Choroid plexus epithelial cell (primary cell): ENCODE measurements around the gene UCHL1.

Experiments
- DNase-seq: peaks from one replicate; pipeline ENCODE4 v3.0.0-alpha.2; 2010; ENCODE audit warnings: low read depth
- H3K4me3 ChIP-seq: 2 replicates; pipeline ENCODE4 v1.5.1; 2011; ENCODE audit warnings: low read depth, mild to moderate bottlenecking, control low read depth, low read length, moderate library complexity
- TF ChIP-seq, protein P1 (sequence below): conservative IDR thresholded peaks from 2 replicates; pipeline ENCODE4 v1.5.1; 2011; ENCODE audit warnings: low read depth, mild to moderate bottlenecking, control low read depth, inconsistent platforms, low read length, moderate library complexity

The UCHL1 gene

DNA sequence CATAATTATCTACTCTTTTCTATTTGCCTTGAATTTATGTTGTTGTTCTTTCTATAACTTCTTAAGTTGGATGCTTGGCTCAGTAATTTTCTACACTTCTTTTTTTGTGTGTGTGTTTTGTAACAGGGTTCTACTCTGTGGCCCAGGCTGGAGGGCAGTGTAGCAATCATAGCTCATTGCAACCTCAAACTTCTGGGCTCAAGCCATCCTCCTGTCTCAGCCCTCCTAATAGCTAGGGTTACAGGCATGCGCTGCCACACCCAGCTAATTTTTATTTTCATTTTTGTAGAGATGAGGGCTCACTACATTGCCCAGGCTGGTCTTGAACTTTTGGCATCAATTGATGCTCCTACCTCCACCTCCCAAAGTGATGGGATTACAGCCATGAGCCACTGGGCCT is 20.7 kb upstream of the UCHL1 start:
- TF ChIP-seq, protein P1, sequence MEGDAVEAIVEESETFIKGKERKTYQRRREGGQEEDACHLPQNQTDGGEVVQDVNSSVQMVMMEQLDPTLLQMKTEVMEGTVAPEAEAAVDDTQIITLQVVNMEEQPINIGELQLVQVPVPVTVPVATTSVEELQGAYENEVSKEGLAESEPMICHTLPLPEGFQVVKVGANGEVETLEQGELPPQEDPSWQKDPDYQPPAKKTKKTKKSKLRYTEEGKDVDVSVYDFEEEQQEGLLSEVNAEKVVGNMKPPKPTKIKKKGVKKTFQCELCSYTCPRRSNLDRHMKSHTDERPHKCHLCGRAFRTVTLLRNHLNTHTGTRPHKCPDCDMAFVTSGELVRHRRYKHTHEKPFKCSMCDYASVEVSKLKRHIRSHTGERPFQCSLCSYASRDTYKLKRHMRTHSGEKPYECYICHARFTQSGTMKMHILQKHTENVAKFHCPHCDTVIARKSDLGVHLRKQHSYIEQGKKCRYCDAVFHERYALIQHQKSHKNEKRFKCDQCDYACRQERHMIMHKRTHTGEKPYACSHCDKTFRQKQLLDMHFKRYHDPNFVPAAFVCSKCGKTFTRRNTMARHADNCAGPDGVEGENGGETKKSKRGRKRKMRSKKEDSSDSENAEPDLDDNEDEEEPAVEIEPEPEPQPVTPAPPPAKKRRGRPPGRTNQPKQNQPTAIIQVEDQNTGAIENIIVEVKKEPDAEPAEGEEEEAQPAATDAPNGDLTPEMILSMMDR, result no peak
- DNase-seq, result no peak
- H3K4me3 ChIP-seq, result no peak overlapping the region

DNA sequence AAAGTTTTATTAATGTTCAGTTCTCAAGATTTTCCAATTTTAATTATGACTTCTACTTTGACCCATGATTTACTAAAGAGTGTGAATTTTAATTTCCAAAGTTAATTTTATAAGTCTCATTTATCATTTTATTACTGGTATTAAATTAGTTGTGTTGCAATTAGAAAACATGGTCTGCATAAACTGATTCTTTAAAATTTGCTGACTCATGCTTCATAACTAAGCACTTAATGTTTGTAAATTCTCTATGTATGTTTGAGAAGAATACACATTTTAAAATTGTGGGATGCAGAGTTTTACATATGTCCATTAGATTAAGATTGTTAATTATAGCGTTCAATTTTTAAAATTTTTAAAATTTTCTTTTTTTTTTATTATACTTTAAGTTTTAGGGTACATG is 20.2 kb upstream of the UCHL1 start:
- no peak overlapping the region for H3K4me3 ChIP-seq
- TF ChIP-seq, protein P1, result no peak
- no peak for DNase-seq

DNA sequence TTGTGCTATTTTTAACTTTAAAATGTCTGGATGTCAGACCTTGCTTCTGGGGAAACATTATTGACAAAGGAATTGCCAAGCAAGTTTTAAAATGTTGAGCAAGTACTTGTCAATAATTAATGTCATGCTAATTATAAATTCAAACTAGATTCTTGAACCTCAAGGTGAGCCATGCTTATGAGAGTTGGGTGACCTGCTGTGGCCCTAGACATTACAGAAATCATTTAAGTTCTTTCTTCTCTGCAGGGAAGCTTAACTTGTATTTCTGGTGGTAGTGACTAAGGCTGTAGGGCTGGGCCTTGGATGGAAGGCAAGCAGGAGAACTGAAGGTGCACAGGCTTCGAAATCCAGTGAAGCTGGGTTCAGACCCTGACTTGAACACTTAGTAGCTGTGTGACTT is 14.8 kb upstream of the UCHL1 start:
- peak; percentile 10 for DNase-seq
- H3K4me3 ChIP-seq, result no peak overlapping the region
- TF ChIP-seq, protein P1, result no peak

DNA sequence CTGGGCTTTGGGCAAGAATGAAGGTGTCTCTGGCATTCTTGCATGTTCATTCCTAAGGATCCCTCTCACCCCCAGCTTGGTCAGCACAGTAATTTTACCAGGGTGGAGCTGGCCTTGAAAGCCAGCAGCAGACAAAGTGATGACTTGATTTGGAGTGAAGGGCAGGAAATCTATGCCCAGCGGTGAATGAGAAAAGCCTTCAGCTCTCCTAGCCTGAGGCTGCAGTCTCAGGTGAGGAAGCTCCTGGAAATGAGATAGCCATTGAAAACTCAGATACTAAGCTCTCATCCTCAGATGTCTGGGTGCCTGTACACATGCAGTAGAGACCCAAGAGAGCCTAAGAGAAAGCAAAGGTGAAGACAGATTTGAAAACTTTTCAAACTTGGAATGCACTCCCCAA is 10.7 kb upstream of the UCHL1 start:
- DNase-seq, result no peak
- no peak overlapping the region for H3K4me3 ChIP-seq
- TF ChIP-seq, protein P1, result no peak

DNA sequence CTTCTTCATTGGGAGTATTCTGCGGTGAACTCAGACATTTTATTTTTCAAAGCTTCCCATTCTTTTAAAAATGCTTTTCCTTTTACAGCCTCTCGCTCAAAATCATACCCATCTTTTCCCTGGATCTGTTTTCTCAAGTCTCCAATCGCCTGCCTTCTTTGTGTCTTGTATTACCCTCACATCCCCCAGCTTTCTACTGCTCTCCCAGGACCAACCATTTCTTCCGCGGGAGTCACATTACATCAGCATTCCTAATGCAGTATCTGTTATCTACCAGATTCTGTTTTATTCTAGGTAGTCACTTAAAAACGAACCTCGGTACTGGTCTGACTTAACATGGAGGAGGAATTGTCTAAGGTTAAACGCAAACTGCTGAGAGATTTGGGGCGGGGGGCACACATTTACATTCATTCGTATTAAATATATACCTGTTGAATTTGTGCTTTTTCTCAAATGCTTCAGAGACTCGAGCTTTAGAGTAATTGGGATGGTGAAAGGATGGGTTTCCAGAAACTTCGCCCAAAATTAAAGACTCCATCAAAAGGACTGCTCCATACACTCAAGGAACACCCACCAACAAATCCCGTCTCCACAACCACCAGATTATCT is 493 bp upstream of the UCHL1 start:
- peak; percentile 76 for DNase-seq
- TF ChIP-seq, protein P1, result no peak
- peak overlapping the region; percentile 88 for H3K4me3 ChIP-seq

DNA sequence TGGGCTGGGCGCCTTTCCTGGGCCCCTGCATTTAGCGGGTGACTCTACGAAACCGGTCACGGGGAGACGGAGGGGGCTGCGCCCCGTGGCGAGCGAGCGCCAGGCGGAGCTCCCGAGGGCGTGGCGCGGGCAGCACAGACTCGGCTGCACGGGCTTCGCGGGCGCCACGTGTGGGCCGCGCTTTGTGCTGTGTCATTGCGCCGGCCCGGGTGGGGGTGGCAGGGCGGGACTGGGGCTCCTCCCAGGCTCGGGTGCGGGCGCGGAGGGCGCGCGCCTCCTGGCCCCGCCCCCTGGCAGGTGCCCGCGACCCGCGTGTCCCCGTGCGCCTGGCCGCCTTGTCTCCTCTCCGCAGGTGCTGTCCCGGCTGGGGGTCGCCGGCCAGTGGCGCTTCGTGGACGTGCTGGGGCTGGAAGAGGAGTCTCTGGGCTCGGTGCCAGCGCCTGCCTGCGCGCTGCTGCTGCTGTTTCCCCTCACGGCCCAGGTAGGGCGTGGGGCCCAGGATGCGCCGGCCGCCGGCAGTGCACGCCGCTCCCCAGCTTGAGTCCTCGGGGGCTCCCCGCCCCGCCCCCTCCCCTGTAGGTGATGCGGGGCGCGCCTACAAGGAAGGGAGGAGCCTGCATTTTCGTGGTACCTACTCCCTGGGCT is 651 bp downstream of the UCHL1 start:
- TF ChIP-seq, protein P1, result no peak
- H3K4me3 ChIP-seq, result peak overlapping the region; percentile 88
- peak; percentile 66 for DNase-seq

DNA sequence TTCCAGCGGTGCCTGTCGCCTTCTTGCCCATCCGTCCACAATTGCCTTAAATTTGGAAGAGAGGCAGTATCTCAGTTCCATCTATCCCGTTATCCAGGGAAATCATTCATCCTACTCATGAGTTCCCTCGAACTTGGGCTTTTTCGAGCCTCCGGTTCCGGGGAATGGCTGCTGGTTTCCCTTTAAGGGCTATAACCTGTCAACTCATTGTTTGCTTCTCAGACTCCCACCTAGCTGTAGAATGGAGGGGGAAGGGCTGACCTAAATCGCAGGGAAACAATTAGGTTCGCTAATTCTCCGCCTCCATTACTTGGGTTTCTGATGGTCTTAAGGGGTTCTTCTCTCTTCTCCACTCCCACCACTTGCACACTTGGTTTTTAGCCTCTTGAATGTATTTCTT is 1.2 kb downstream of the UCHL1 start:
- DNase-seq, result peak; percentile 13
- peak overlapping the region; percentile 88 for H3K4me3 ChIP-seq
- TF ChIP-seq, protein P1, result no peak
